HEK293 (cell line): ENCODE results near the gene PIERCE2.

Experiments
- CTCF ChIP-seq: fragments of 450-650 bp; formaldehyde crosslinking; IDR thresholded peaks from 2 replicates; pipeline ENCODE4 v1.5.1; 2016; ENCODE audit warnings: missing biosample characterization, missing genetic modification characterization
- PRDM1 ChIP-seq: fragments of 450-650 bp; formaldehyde crosslinking; IDR thresholded peaks from 2 replicates; pipeline ENCODE4; 2016; ENCODE audit warnings: missing biosample characterization, missing genetic modification characterization
- ZFP3 ChIP-seq: fragments of 450-650 bp; formaldehyde crosslinking; IDR thresholded peaks from 2 replicates; pipeline ENCODE4 v1.5.1; 2016; ENCODE audit warnings: low read depth, missing biosample characterization, missing genetic modification characterization
- ZNF10 ChIP-seq: fragments of 450-650 bp; formaldehyde crosslinking; IDR thresholded peaks from 2 replicates; pipeline ENCODE4 v1.5.1; 2017; ENCODE audit warnings: missing biosample characterization, missing genetic modification characterization
- ZNF335 ChIP-seq: fragments of 450-650 bp; formaldehyde crosslinking; conservative IDR thresholded peaks from 2 replicates; pipeline ENCODE4 v1.5.1; 2016; ENCODE audit warnings: missing biosample characterization, missing genetic modification characterization
- ZNF560 ChIP-seq: fragments of 450-650 bp; formaldehyde crosslinking; IDR thresholded peaks from 2 replicates; pipeline ENCODE4 v1.5.1; 2017; ENCODE audit warnings: missing biosample characterization, missing genetic modification characterization, borderline replicate concordance
- TF ChIP-seq, protein P1 (sequence below): fragments of 450-650 bp; formaldehyde crosslinking; conservative IDR thresholded peaks from 2 replicates; pipeline ENCODE4 v1.5.1; 2016; ENCODE audit warnings: low read depth, missing biosample characterization, missing genetic modification characterization

GRCh38 chr15:55360256-55360655, 48.0 kb upstream of the PIERCE2 start:
- TF ChIP-seq ZNF560 (tag by site-specific recombination) (no peak), CTCF (tag by site-specific recombination) (no peak), ZFP3 (tag by site-specific recombination) (no peak), ZNF10 (tag by site-specific recombination) (no peak), PRDM1 (tag by site-specific recombination) (no peak), ZNF335 (tag by site-specific recombination) (no peak)
- TF ChIP-seq, protein P1, sequence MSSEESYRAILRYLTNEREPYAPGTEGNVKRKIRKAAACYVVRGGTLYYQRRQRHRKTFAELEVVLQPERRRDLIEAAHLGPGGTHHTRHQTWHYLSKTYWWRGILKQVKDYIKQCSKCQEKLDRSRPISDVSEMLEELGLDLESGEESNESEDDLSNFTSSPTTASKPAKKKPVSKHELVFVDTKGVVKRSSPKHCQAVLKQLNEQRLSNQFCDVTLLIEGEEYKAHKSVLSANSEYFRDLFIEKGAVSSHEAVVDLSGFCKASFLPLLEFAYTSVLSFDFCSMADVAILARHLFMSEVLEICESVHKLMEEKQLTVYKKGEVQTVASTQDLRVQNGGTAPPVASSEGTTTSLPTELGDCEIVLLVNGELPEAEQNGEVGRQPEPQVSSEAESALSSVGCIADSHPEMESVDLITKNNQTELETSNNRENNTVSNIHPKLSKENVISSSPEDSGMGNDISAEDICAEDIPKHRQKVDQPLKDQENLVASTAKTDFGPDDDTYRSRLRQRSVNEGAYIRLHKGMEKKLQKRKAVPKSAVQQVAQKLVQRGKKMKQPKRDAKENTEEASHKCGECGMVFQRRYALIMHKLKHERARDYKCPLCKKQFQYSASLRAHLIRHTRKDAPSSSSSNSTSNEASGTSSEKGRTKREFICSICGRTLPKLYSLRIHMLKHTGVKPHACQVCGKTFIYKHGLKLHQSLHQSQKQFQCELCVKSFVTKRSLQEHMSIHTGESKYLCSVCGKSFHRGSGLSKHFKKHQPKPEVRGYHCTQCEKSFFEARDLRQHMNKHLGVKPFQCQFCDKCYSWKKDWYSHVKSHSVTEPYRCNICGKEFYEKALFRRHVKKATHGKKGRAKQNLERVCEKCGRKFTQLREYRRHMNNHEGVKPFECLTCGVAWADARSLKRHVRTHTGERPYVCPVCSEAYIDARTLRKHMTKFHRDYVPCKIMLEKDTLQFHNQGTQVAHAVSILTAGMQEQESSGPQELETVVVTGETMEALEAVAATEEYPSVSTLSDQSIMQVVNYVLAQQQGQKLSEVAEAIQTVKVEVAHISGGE = no peak
